Measurements from ENCODE around the gene SLIT1.

SLIT1 gene

DNA sequence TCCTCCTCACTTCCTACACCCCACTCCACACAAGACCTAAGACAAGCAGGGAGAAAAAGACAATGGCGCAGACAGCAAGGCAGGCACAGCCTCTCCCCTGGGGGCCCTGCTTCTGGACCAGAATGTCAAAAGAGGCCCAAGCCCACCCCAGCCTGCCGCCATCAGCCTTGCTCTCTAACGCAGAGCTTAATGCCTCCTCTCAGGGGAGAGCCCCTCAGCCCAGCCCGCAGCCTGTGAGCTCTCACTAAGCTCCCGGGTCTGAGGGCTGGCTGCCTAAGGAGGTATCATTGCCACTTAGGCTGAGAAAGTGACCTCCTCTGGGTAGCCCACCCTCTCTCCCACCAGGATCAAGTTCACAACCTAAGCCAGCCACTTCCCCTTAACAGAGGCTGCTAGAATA lies 16.7 kb downstream of the SLIT1 start:
- no peak for DNase-seq

- no peak for DNase-seq
Measured at GRCh38 chr10:97168645-97169044, 17.1 kb downstream of the SLIT1 start.

GRCh38 chr10:97165499-97165898 lies 20.3 kb downstream of the SLIT1 start:
- no peak for DNase-seq

DNA sequence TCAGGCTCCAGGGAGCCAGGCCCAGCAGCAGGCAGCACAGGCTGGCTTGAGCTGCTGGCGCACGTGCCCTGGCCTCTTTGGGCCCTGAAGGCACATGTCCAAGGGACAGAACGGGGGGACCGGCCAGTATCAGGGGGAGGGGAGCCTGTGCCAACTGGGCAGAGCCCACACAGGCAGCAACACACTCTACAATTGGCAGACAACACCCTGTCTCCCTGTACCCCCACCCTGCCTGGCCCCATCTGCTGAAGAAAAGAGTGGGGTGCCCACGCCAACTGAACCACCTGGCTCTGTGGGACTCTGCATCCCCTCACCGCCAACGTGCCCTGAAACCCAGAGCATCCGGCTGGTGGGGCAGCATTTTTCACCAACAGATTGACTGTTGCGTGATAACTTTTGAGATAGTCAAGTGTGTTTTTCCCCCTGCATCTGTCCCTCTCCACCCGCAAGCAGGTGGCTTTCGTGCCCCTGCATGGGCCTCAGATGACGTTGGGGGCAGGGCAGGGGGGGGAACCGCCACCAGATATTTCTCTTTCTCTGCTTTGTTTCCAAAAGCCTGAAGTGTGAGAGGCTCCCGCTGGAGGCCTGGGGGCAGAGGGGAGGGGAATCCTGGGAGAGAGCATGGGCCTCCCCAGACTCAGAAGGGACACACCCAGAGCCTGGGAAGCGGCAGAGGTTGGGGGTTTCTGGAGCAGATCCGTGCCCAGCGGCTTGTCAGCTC lies 21.8 kb downstream of the SLIT1 start:
- DNase-seq: no peak

DNA sequence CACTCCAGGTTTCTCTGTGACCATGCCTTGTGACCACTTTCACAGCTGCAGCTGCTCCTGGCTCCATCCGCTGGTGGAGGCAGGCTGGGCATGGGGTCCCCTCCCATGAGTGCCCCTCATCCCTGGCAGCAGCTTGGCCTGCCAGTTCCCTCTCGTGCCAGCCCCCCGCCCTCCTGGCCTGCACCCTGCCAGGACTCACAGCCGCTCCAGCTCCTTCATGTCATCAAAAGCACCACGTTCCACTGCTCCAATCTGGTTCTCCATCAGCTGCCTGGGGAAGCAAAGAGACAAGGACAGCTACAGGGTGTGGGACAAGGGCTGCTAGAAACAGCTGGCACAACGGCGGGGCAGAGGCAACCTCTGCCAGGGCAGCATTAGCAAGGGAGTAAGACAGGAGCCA lies 22.6 kb downstream of the SLIT1 start:
- DNase-seq: no peak

DNA sequence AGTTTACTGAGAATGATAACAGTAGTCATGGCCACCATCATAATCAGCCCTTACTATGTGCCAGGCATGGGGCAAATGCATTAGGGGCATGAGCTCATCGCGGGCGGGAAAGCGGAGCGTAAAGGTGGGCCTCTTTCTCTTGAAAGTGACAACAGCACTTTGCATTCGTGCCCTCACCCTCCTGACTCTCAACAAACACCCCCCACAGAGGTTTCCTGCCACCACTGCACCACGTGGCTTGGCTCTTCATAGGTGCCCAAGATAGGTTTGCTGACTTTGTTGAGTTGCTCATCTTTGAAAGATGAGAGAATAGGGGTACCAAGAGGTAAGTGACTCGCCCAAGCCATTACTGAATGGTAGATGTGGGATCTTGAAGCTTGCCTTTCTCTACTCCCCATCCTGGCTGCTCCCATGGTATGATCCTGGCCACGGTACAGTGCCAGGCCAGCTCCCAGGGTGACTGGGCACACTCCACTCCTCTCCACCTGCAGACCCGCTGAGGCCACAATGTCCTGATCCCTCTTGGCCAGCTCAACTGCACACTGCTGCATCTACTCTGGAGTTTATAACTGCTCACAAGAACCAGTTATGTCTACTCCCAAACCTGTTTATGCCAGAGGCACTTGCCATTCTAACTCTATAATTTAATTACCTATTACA lies 26.0 kb downstream of the SLIT1 start:
- no peak for DNase-seq

DNA sequence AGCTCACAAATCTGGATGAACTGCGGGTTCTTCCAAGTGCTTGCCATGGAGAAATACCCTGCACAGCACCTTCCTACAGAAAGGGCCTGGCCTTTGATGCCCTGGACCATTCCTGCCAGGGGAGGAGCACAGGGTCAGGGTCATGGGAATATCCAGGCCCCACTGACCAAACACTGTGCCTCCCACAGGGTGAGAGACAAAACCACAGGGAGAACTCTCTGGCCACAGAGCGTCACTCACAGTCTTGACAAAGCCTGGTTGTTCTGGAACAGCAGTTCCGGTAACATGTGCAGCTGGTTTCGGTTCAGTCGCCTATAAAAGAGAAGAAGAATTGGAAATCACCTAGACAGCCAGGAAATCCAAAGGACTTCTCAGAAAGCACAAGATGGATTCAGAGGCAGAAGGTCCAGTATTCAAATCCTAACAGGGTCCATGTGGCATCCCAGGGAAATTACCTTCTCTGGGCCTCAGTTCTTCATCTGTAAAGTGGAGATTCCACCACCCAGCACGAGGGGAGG lies 28.1 kb downstream of the SLIT1 start:
- no peak for DNase-seq

GRCh38 chr10:97154781-97155180 lies 31.0 kb downstream of the SLIT1 start:
- no peak for DNase-seq

DNA sequence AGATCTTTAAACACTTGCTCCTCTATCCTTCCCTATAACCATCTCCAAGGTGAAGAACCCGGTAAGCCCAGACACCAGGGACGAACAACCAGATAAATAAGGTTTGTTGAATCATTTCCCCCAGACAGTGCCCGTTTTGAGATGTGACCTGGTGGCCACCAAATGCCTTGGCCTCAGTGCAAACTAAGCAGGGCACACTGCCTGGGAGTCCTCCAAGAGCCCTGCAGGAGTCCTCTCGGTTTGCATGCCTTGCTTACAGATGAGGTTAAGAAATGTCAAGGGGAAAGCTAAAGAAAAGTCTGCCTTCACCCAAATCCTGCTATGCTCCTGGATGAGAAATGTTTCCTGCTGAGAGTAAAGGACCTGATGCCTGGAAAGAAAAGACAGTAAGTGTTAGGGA lies 31.6 kb downstream of the SLIT1 start:
- DNase-seq: no peak

GRCh38 chr10:97153270-97153850 lies 32.4 kb downstream of the SLIT1 start:
- DNase-seq: no peak

DNA sequence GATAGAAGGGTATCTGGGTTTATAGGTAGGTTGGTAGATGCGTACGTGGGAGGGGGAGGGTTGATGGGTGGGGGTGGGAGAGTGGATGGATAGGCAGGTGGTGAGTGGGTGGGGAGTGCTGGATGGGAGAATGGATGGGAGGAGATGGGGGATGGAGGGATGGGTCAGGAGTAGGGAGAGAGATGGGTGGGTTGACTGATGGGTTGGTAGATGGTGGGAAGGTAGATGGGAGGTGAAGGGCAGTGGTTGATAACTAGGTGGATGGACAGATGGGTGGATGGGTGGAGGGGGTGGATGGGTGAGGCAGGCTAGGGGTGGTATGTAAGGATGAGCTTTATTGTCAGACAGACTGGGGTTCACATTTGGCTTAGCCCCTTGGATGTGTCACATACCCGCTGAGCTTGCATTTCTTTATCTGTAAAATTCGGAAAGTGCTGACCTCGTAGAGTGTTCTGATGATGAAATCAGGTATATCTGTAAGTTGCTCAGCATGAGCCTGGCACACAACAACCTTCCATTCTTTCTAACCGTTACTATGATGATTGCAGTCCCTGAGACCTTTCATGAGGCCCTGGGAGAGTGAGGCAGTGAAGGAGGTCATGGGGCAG lies 34.3 kb downstream of the SLIT1 start:
- DNase-seq: no peak

- no peak for DNase-seq
Measured at GRCh38 chr10:97150616-97151015, 35.1 kb downstream of the SLIT1 start.

DNA sequence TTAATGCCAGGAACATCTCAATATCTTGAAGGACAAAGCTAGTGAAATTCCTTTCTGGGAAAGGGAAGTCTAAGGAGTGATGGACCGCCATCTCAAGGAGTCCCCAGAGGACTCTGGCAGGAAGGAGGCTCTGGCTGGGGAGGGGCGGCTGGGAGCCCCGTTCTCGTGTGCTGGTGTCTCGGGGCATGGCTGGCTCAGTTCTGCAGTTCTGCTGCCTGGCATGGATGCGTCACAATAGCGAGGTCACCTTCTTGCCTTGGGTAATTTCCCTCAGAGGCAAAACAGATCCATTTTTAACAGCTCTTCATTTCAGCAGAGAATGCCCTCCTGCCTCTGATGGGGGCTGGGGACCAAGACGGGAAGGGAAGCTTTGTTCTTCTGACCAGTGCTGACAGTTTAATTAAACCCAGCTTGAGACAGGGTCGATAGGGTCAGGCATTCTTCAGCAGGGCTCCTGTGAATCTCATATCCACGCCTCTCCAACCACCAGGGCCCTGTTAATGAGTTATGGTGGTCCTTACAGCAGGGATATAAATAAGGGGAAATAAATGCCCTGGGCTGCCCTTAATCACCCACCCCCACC lies 35.7 kb downstream of the SLIT1 start:
- DNase-seq: no peak

GRCh38 chr10:97149079-97149531 lies 36.7 kb downstream of the SLIT1 start:
- no peak for DNase-seq

GRCh38 chr10:97144297-97144696 lies 41.5 kb downstream of the SLIT1 start:
- no peak for DNase-seq

DNA sequence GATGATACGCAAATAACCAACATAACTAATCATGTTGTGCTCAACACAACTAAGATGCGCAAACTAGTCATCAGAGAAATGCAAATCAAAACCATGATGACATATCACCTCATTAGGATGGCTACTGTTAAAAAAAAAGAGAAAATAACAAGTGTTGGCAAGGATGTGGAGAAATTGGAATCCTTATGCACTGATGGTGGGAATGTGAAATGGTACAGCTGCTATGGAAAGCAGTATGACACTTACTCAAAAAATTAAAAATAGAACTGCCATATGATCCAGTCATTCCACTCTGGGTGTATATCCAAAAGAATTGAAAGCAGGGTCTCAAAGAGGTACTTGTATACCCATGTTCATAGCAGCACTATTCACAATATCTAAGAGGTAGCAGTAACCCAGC lies 42.9 kb downstream of the SLIT1 start:
- DNase-seq: no peak

GRCh38 chr10:97140902-97141745 lies 44.6 kb downstream of the SLIT1 start:
- no peak for DNase-seq

DNA sequence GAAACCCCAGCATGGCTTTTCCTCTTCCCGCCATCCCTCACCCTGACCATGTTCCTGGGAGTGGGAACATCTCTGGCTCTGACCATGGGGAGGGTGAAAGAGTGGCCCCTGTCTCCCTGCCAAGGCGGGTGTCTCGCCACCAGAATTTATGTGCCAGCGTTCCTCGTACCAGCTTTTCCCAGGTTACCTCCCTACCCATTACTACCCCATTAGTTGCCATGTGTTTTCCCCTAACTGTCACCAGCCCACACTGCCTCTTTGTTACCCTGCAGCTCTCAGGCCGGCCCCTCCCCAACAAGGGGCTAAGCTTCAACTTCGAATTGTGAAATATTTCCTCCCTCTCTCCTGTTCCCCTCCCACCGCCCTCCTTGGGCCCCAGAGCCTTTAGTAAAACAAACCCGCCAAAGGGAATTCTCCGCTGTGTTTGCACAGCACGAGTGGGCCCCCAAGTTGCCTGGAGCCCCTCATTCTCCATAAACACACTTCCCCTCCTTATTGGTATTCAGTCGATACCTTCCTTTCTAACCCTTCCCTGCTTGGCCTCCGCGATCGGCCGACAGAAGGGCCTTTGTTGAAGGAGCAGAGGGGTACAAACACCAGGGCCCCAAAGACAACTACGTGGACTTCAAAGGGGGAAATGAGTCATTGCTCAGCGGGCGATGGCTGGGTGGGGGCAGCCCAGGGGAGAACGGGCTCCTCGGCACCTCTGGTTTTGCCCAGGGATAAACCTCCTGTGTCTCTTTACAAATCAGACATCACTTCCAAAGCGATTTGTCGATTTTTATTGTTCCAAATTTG lies 45.5 kb downstream of the SLIT1 start:
- peak; percentile 8 to 41 for DNase-seq

GRCh38 chr10:97139651-97140048 lies 46.1 kb downstream of the SLIT1 start:
- no peak for DNase-seq

DNA sequence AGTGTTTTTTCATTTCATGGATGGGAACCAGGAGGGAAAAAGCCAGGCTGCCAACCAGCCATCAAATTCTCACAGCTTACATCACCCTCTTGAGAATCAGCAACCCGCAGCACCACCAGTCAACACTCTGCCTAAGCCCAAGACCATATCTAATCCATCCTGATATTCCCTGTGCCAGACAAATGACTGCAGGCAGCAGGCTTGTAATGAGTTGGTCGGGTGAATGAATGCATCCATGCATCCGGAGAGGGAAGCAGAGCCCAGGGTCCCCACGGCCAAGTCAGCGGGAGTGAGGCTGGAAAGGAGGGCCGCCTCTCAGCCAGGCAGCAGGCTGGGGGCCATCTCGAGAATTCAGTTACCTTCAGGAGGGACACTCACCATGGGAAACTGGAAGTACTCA lies 46.9 kb downstream of the SLIT1 start:
- DNase-seq: no peak

GRCh38 chr10:97138174-97138573 lies 47.6 kb downstream of the SLIT1 start:
- no peak for DNase-seq

Measured in bone marrow (tissue), 2 donors.